Measurements from ENCODE around the gene HSD17B10.
A peak's percentile ranks its signal among the peaks of the same experiment; 100 is the strongest.
"Not testable (repeated sequence)": the region's sequence is repeated elsewhere in the genome, so short reads cannot be mapped to it uniquely, and the experiment has no call there.

HSD17B10 gene

DNA sequence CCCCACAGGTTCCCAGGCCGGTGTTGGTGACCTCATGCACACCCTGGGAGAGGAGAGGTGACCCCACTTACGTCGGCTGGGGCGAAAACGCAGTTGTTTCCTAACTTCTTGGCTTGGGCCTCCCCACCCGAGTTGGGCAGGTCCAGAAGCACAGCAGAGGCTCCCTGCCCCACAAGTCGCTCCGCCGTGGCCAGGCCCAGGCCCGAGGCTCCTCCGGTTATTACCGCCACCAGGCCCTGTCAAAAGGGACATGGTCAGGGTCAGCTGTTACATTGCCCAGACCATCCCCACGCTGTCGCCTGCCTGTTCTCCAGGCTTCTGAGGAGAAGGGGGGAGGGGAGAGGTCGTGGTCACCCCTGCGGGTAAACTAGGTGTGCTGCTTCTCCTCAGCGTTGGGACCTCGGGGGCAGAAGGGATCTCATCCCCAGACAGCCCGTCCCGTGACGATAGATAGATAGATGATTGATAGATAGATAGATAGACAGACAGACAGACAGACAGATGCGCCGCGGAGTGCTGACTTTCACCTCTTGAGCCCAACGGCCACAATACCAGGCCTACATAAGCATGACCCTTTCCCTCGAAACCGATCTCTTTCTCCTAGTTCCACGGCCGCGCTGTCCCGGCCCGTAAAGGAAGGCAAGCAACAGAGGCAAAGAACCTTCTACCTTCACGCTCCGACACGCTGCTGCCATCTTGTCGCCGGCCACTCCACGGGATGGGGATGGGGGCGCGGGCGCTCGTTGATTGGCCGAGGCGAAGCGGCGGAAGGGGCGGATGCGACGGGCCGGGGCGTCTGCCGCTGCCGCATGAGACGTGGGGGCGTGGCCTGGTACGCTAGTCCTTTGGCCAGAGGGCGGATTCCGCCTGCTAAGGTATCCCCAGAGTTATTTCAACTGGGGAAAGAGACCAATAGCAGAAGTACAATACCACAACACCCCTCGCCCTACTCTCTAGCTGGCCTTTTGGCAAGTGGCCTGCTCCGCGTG lies at the start of gene HSD17B10:
Gene HSD17B10, minus strand, starts transcription at position 720 of the 989 bp plus-strand sequence. Its CDS starts 25 bp downstream, at position 695.
- TF ChIP-seq POLR2A (IDR thresholded peaks at IDR 0.05; ENCODE audit: low read length) (peak; percentile 71), GATA1 (IDR thresholded peaks at IDR 0.05; ENCODE audit: low read depth, low read length) (no peak)
- DNase-seq, result peak; percentile 89 to 92

DNA sequence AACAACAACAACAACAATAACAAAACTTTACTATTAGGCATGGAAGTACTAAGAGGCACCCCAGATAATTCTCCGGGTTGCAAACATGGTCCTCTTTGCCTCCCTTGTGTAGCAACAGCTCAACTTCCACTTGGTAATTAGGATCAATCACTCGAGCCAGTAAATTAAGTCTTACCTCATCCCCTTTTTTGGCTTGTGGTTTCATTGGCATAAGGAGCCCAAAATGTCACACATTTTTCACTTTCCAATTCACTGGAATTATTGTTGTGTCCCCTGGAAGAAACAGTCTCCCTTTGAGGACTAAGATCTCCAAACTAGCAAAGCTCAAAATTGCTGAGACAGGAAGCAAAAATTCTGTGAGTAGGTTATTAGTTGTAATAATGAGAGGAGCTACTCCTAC lies 49.2 kb upstream of the HSD17B10 start:
- TF ChIP-seq POLR2A (IDR thresholded peaks at IDR 0.05; ENCODE audit: low read length), result no peak
- no peak for TF ChIP-seq GATA1 (IDR thresholded peaks at IDR 0.05; ENCODE audit: low read depth, low read length)
- DNase-seq, result no peak

GRCh38 chrX:53481816-53482465 lies 47.8 kb upstream of the HSD17B10 start:
- peak; percentile 49 to 65 for DNase-seq
- TF ChIP-seq POLR2A (IDR thresholded peaks at IDR 0.05; ENCODE audit: low read length), result no peak
- no peak for TF ChIP-seq GATA1 (IDR thresholded peaks at IDR 0.05; ENCODE audit: low read depth, low read length)

- TF ChIP-seq POLR2A (IDR thresholded peaks at IDR 0.05; ENCODE audit: low read length) (no peak), GATA1 (IDR thresholded peaks at IDR 0.05; ENCODE audit: low read depth, low read length) (no peak)
- DNase-seq, result peak; percentile 2 to 18
Measured at GRCh38 chrX:53481093-53481492, 46.9 kb upstream of the HSD17B10 start.

DNA sequence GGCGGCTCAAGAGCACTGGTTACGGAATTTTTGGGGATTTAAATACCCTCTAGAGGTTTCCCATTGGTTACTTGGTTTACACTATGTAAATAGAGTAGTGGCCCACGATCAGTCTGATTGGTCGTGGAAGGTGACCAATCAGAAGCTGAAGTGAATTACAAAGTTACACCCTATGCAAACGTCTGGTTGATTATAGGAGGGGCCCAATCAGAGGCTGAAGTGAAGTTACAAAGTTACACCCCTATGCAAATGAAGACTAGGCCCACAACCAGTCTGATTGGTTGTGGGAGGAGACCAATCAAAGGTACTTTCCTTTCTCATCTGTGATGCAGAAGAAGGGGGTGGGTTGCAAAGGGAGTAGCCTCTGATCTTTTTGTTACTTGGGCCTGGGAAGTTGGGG lies 45.1 kb upstream of the HSD17B10 start:
- DNase-seq, result peak; percentile 0 to 17
- TF ChIP-seq POLR2A (IDR thresholded peaks at IDR 0.05; ENCODE audit: low read length) (no peak), GATA1 (IDR thresholded peaks at IDR 0.05; ENCODE audit: low read depth, low read length) (no peak)

- TF ChIP-seq POLR2A (IDR thresholded peaks at IDR 0.05; ENCODE audit: low read length), result no peak
- TF ChIP-seq GATA1 (IDR thresholded peaks at IDR 0.05; ENCODE audit: low read depth, low read length), result no peak
- no peak for DNase-seq
Measured at GRCh38 chrX:53476371-53476770, 42.2 kb upstream of the HSD17B10 start.

DNA sequence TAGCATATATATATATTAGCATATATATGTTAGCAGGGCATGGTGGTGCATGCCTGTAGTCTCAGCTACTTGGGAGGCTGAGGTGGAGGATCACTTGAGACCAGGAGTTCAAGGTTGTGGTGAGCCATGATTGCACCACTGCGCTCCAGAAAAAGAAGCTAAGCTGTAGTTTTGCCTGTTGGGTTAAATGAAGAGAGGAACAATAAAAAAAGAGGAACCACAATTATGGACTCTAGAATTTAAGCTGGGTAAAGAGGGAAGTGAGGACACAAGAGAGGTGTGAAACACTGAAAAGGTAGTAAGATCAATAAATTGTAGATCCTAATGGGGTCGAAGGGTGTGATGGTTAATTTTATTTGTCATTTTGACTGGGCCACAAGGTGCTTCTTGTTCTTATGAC lies 40.5 kb upstream of the HSD17B10 start:
- TF ChIP-seq GATA1 (IDR thresholded peaks at IDR 0.05; ENCODE audit: low read depth, low read length), result no peak
- TF ChIP-seq POLR2A (IDR thresholded peaks at IDR 0.05; ENCODE audit: low read length), result no peak
- no peak for DNase-seq

DNA sequence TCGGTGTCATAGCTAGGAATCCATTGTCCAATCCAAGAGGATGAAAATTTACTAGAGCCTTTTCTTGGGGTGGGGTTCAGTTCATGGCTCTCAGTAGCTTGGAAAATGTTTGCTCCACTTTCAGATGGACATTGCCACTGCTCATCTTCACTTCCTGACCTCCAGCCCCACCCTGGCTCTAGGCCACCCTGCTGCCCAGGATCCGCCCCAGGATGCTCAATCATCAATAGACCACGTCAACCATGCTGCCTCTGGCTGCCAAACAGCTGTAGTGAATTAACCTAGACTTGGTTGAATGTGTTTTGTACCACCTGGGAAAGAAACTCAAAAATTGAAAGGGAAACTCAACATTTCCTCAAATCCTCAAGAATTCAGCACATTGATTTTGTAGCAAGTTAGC lies 37.2 kb upstream of the HSD17B10 start:
- TF ChIP-seq GATA1 (IDR thresholded peaks at IDR 0.05; ENCODE audit: low read depth, low read length) (no peak), POLR2A (IDR thresholded peaks at IDR 0.05; ENCODE audit: low read length) (no peak)
- no peak for DNase-seq

DNA sequence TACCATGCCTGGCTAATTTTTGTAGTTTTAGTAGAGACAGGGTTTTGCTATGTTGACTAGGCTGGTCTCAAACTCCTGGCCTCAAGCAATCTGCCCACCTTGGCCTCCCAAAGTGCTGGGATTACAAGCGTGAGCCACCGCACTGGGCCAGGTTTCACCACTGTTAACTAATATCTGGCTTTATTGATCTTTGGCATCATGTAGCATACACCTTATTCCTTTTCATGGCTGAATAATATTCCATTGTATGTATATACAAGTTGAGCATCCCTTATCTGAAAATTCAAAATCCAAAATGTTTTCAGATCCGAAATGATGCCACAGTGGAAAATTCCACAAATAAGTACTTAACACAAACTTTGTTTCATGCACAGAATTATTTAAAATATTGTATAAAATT lies 34.5 kb upstream of the HSD17B10 start:
- not testable (repeated sequence) for DNase-seq

DNA sequence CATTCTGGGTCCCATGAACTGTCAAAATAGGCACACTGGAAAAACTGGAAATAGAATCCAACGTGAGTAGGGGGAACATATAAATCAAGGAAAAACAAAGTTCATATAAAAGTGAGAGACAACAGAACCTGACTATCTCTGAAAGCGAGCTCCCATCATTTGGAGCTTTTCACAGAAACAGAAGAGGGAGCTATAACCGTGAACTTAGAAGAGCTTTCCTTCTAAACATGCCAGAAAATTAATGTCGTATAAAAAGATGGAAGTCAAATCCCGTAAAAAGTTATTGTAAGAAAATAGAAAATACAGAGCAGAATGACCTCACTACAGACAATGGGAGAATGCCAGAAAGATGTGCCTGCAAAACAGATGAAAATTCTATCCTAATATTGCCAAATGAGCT lies 23.9 kb upstream of the HSD17B10 start:
- no peak for DNase-seq
- no peak for TF ChIP-seq GATA1 (IDR thresholded peaks at IDR 0.05; ENCODE audit: low read depth, low read length)

DNA sequence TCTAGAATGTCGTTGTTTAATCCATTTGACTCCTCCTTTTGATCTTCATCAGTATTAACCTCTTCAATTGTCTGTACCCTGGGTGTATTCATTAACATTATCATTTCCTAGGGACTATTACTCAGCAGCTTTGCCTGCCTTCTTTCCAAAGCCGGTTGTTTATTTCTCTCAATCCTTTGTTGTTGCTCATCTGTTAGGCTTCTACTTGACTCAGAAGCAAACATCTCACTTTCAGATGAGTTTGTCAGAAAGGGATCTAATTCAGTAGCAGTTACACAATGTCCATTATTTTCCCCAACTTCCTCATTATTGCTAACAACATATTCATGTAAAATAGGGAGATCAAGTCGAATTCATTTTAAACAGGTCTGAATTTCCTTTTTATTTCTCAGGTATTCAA lies 22.1 kb upstream of the HSD17B10 start:
- DNase-seq, result no peak
- TF ChIP-seq GATA1 (IDR thresholded peaks at IDR 0.05; ENCODE audit: low read depth, low read length) (no peak), POLR2A (IDR thresholded peaks at IDR 0.05; ENCODE audit: low read length) (no peak)

- DNase-seq, result no peak
- TF ChIP-seq POLR2A (IDR thresholded peaks at IDR 0.05; ENCODE audit: low read length) (no peak), GATA1 (IDR thresholded peaks at IDR 0.05; ENCODE audit: low read depth, low read length) (no peak)
Measured at GRCh38 chrX:53452812-53453211, 18.6 kb upstream of the HSD17B10 start.

DNA sequence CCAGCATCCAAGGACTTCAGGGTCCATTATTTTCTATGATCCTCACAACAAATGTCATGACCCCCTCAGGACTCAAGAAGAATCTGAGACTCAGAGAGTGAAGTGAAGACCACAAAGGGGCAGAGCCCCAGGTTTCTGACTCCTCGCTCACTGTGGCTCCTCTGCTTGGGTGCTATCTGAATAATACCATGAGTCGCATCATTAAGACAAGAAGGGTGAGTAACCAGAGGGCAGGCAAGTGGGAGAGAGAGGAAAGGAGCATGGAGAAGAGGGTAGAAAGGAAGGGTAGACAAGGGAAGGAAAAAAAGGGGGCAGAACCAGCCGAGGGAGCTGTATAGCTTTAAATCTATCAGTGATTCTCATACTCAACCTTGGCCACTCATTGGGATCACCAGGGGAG lies 15.5 kb upstream of the HSD17B10 start:
- DNase-seq, result no peak
- TF ChIP-seq POLR2A (IDR thresholded peaks at IDR 0.05; ENCODE audit: low read length), result no peak
- TF ChIP-seq GATA1 (IDR thresholded peaks at IDR 0.05; ENCODE audit: low read depth, low read length), result no peak

DNA sequence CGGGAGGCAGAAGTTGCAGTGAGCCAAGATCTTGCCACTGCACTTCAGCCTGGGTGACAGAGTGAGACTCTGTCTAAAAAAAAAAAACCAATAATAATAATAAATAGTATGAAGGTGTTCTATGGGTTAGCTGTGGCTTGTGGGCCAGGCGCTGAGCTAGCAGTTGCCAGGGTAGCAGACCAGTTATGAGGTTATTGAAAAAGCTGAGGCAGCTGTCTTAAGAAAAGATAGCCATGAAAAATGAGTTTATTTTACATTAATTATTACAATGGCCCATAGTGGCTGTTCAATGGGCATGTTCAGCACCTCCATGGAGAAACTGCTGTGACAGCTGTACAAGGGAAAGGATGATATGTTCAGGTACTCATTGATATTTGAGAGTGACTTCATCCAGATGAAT lies 13.3 kb upstream of the HSD17B10 start:
- TF ChIP-seq GATA1 (IDR thresholded peaks at IDR 0.05; ENCODE audit: low read depth, low read length), result no peak
- TF ChIP-seq POLR2A (IDR thresholded peaks at IDR 0.05; ENCODE audit: low read length), result no peak
- DNase-seq, result no peak

GRCh38 chrX:53445977-53446376 lies 11.8 kb upstream of the HSD17B10 start:
- TF ChIP-seq POLR2A (IDR thresholded peaks at IDR 0.05; ENCODE audit: low read length), result no peak
- TF ChIP-seq GATA1 (IDR thresholded peaks at IDR 0.05; ENCODE audit: low read depth, low read length), result no peak
- peak; percentile 47 to 65 for DNase-seq

Measured in erythroblast (primary cell).